Measurements from ENCODE around the gene LDLRAD4. TPM values are rescaled to one million over a fixed set of nuclear protein-coding genes. Genes with fewer than 3 reads are reported as not detected.

LDLRAD4 gene
- total and polyA plus RNA-seq, 2 experiments from 2014 or later: 0.73 to 1.9 TPM

- H3K4me1 Mint-ChIP-seq: no peaks in the 10 kb centered on the region
- no peaks in the 10 kb centered on the region; the same call in 2 of the 3 replicates for H3K9me3 Mint-ChIP-seq
- Histone ChIP-seq H3K36me3 (ENCODE audit: insufficient read depth) (no peaks in the 10 kb centered on the region), H2AFZ (no peak overlapping the region), H3K27me3 (ENCODE audit: insufficient read depth) (no peaks in the 10 kb centered on the region), H3K4me3 (no peak overlapping the region), H3K4me1 (ENCODE audit: insufficient read depth) (no peaks in the 10 kb centered on the region), H3K27ac (ENCODE audit: low read depth) (no peak overlapping the region), H3K9me2 (ENCODE audit: insufficient read depth) (no peaks in the 10 kb centered on the region), H3K4me2 (no peak overlapping the region), H4K20me1 (replicated peaks; ENCODE audit: insufficient read depth) (no peaks in the 10 kb centered on the region; the same call in 1 of the 2 replicates), H3F3A (replicated peaks; ENCODE audit: low read depth) (no peaks in the 10 kb centered on the region), H3K79me2 (replicated peaks; ENCODE audit: insufficient read depth) (no peaks in the 10 kb centered on the region)
- H3K27ac Mint-ChIP-seq: no peak overlapping the region
- TF ChIP-seq, protein P1, sequence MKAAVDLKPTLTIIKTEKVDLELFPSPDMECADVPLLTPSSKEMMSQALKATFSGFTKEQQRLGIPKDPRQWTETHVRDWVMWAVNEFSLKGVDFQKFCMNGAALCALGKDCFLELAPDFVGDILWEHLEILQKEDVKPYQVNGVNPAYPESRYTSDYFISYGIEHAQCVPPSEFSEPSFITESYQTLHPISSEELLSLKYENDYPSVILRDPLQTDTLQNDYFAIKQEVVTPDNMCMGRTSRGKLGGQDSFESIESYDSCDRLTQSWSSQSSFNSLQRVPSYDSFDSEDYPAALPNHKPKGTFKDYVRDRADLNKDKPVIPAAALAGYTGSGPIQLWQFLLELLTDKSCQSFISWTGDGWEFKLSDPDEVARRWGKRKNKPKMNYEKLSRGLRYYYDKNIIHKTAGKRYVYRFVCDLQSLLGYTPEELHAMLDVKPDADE (IDR thresholded peaks at IDR 0.05): no peak
- no peak for TF ChIP-seq ZNF114 (CRISPR knock-in tag; IDR thresholded peaks at IDR 0.05)
- no peak for TF ChIP-seq EZH2phosphoT487 (IDR thresholded peaks at IDR 0.05; ENCODE audit: unreplicated experiment)
- ATAC-seq (no peak), DNase-seq (ENCODE audit: low spot score) (no peak)
- no peak overlapping the region for H3K4me3 Mint-ChIP-seq
- H3K27me3 Mint-ChIP-seq (ENCODE audit: insufficient read depth, low read depth, poor library complexity): no peaks in the 10 kb centered on the region
- H3K36me3 Mint-ChIP-seq (ENCODE audit: low read depth): no peaks in the 10 kb centered on the region
These were observed 361.8 kb downstream of the LDLRAD4 start for GRCh38 chr18:13580351-13580750.

DNA sequence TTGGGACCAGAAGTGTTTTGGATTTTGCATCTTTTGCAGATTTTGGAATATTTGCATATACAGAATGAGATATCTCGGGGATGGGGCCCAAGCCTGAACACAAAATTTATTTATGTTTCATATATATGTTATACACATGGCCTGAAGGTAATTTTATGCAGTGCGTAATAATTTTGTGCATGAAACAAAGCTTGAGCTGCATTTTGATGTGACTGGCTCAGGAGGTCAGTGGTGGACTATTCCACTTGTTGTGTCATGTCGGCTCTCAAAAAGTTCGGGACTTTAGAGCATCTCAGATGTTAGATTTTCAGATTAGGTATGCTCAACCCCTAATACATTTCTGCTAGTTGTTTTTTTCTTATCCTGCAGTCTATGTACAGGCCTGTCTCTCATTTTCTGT lies 362.4 kb downstream of the LDLRAD4 start:
- H3K79me2 ChIP-seq (replicated peaks; ENCODE audit: insufficient read depth): no peaks in the 10 kb centered on the region
- ATAC-seq: no peak
- TF ChIP-seq JUNB (IDR thresholded peaks at IDR 0.05; ENCODE audit: unreplicated experiment): no peak
- no peak for TF ChIP-seq CREB1 (CRISPR knock-in tag; IDR thresholded peaks at IDR 0.05; ENCODE audit: low read depth)
- TF ChIP-seq CTCF (conservative IDR thresholded peaks at IDR 0.05; ENCODE audit: low read depth in 2 of 2): no peak
- no peak for TF ChIP-seq ZNF331 (CRISPR knock-in tag; IDR thresholded peaks at IDR 0.05; ENCODE audit: low read depth)
- no peak for TF ChIP-seq NANOG (IDR thresholded peaks at IDR 0.05; ENCODE audit: borderline replicate concordance)
- TF ChIP-seq ZNF462 (CRISPR knock-in tag; IDR thresholded peaks at IDR 0.05): no peak
- no peak for TF ChIP-seq EZH2phosphoT487 (IDR thresholded peaks at IDR 0.05; ENCODE audit: unreplicated experiment)
- TF ChIP-seq, protein P2, sequence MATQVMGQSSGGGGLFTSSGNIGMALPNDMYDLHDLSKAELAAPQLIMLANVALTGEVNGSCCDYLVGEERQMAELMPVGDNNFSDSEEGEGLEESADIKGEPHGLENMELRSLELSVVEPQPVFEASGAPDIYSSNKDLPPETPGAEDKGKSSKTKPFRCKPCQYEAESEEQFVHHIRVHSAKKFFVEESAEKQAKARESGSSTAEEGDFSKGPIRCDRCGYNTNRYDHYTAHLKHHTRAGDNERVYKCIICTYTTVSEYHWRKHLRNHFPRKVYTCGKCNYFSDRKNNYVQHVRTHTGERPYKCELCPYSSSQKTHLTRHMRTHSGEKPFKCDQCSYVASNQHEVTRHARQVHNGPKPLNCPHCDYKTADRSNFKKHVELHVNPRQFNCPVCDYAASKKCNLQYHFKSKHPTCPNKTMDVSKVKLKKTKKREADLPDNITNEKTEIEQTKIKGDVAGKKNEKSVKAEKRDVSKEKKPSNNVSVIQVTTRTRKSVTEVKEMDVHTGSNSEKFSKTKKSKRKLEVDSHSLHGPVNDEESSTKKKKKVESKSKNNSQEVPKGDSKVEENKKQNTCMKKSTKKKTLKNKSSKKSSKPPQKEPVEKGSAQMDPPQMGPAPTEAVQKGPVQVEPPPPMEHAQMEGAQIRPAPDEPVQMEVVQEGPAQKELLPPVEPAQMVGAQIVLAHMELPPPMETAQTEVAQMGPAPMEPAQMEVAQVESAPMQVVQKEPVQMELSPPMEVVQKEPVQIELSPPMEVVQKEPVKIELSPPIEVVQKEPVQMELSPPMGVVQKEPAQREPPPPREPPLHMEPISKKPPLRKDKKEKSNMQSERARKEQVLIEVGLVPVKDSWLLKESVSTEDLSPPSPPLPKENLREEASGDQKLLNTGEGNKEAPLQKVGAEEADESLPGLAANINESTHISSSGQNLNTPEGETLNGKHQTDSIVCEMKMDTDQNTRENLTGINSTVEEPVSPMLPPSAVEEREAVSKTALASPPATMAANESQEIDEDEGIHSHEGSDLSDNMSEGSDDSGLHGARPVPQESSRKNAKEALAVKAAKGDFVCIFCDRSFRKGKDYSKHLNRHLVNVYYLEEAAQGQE (IDR thresholded peaks at IDR 0.05; ENCODE audit: unreplicated experiment): no peak

More for the DNA sequence above, 362.4 kb downstream of the LDLRAD4 start:
- no peaks in the 10 kb centered on the region for H3K36me3 Mint-ChIP-seq (ENCODE audit: low read depth)
- DNase-seq (ENCODE audit: low spot score): no peak
- H2AFZ ChIP-seq: no peak overlapping the region
- H3K9me3 Mint-ChIP-seq: no peaks in the 10 kb centered on the region
- no peaks in the 10 kb centered on the region for H3K9me2 ChIP-seq (ENCODE audit: insufficient read depth)
- no peaks in the 10 kb centered on the region for H3K27me3 Mint-ChIP-seq (ENCODE audit: insufficient read depth, low read depth, poor library complexity)
- H3K4me2 ChIP-seq: no peak overlapping the region
- H4K20me1 ChIP-seq (replicated peaks; ENCODE audit: insufficient read depth): no peaks in the 10 kb centered on the region; the same call in 1 of the 2 replicates
- no peak overlapping the region for H3K4me3 ChIP-seq
- no peaks in the 10 kb centered on the region for H3K4me1 ChIP-seq (ENCODE audit: insufficient read depth)
- H3K27me3 ChIP-seq (ENCODE audit: insufficient read depth): no peaks in the 10 kb centered on the region
- H3K27ac ChIP-seq (ENCODE audit: low read depth): no peak overlapping the region
- no peaks in the 10 kb centered on the region for H3K4me1 Mint-ChIP-seq
- H3K27ac Mint-ChIP-seq: no peak overlapping the region
- no peaks in the 10 kb centered on the region for H3F3A ChIP-seq (replicated peaks; ENCODE audit: low read depth)
- no peak overlapping the region for H3K4me3 Mint-ChIP-seq
- no peaks in the 10 kb centered on the region for H3K36me3 ChIP-seq (ENCODE audit: insufficient read depth)

Measured in GM23338 (cell line).